ENCODE measurements around the gene SLC15A3.
A peak's percentile ranks its signal among the peaks of the same experiment; 100 is the strongest.

- TF ChIP-seq CTCF (conservative IDR thresholded peaks at IDR 0.05) (peak; percentile 50; the same call in 1 of the 2 replicates), EZH2 (IDR thresholded peaks at IDR 0.05; ENCODE audit: low read depth) (no peak)
Observed at GRCh38 chr11:60915248-60915914, 36.6 kb downstream of the SLC15A3 start.

Data from PC-9 (cell line).